GM18951 (cell line): ENCODE measurements around the gene AKAP6.

Source experiments
- POLR2A ChIP-seq: IDR thresholded peaks from 4 replicates; pipeline ENCODE4 v1.6.1; 2011; ENCODE audit warnings: mild to moderate bottlenecking; ENCODE audit not compliant: insufficient read length, insufficient read depth; ENCODE audit errors: extremely low read depth
- in situ Hi-C: fragments of 300-500 bp; cut with MboI; formaldehyde crosslinking; loops from one replicate; pipeline ENCODE4 v1.12.0; 2022; ENCODE audit warnings: low sequenced_read_pairs, mixed read lengths, inconsistent platforms; ENCODE audit not compliant: unreplicated experiment

AKAP6 gene

DNA sequence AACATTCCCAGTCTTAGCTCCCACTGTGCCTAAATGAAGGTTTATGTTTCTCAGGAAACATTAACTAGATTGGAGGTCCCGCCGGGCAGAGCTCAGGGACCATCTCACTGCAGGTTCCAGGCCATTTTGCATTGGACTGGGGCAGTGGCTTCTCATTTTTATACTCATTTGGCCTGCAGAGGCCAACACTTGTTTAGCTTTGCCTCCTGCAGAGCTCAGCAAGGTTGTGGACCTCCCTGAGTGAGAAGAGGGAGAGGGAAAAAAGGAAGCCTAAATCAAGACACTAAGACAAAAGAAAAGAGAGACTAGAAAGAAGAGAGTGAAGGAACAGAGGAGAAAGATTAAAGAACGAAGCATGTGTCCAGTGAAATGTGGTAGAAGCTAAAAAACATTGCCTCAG, 280.3 kb downstream of the AKAP6 start:
- no peak for TF ChIP-seq POLR2A

GRCh38 chr14:32611752-32612151, 282.7 kb downstream of the AKAP6 start:
- in situ Hi-C loops, result no loop called here
- no peak for TF ChIP-seq POLR2A

More for the DNA sequence above, 280.3 kb downstream of the AKAP6 start:
- in situ Hi-C loops, result no loop called here

DNA sequence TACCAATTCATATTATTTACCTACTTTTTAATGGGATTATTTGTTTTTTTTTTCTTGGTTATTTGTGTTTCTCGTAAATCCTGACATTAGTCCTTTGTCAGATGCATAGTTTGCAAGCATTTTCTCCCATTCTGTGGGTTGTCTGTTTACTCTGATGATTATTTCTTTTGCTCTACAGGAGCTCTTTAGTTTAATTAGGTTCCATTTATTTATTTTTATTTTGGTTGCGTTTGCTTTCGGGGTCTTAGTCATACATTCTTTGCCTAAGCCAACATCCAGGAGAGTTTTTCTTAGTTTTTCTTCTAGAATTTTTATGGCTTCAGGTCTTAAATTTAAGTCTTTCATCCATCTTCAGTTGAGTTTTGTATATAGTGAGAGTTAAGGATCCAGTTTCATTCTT, 289.9 kb downstream of the AKAP6 start:
- no peak for TF ChIP-seq POLR2A
- in situ Hi-C loops, result no loop called here

DNA sequence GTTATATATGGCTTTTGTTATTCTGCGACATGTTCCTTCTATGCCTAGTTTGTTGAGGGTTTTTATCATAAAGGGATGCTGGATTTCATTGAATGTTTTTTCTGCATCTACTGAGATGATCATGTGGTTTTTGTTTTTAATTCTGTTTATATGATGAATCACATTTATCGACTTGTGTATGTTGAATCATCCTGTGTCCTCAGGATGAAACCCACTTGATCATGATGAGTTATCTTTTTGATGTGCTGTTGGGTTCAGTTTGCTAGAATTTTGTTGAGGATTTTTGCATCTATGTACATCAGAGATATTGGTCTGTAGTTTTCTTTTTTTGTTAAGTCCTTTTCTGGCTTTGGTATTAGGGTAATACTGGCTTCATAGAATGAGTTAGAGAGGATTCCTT, 291.2 kb downstream of the AKAP6 start:
- no peak for TF ChIP-seq POLR2A
- in situ Hi-C loops, result no loop called here

DNA sequence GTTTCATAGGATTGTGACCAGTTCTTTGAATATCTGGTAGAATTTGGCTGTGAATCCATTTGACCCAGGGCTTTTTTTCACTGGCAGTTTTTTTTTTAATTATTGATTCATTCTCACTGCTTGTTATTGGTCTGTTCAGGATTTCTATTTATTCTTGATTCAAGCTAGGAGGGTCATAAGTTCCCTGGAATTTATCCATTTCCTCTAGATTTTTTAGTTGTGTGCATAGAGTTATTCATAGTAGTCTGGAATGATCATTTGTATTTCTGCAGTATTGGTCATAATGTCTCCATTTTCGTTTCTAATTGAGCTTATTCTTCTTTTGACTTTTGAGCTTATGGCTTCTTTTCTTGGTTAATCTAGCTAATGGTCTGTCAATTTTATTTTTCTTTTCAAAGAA, 291.6 kb downstream of the AKAP6 start:
- in situ Hi-C loops, result no loop called here
- no peak for TF ChIP-seq POLR2A

- TF ChIP-seq POLR2A, result no peak
- in situ Hi-C loops, result no loop called here
Measured at GRCh38 chr14:32621585-32621984, 292.5 kb downstream of the AKAP6 start.

DNA sequence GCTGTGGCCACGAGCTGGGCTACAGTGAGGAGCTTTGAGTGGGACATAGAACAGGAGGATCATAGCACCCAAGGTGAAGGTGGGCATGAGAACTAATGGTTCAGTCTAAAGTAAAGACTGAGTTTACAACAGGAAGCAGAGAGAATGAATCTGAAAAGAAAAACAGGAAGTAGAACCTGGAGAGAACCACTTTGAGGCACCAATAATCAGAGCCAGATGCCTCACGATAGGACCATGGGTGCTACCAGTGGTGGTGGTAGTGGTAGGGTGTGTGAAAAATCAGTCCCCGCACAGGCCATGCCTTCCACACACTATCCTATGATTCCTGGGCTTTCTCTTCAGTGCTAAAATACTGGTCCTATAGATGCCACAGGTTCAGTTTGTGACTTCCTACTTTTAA, 293.6 kb downstream of the AKAP6 start:
- in situ Hi-C loops, result no loop called here
- TF ChIP-seq POLR2A, result no peak

- in situ Hi-C loops, result no loop called here
- TF ChIP-seq POLR2A, result no peak
Measured at GRCh38 chr14:32623300-32624093, 294.4 kb downstream of the AKAP6 start.

DNA sequence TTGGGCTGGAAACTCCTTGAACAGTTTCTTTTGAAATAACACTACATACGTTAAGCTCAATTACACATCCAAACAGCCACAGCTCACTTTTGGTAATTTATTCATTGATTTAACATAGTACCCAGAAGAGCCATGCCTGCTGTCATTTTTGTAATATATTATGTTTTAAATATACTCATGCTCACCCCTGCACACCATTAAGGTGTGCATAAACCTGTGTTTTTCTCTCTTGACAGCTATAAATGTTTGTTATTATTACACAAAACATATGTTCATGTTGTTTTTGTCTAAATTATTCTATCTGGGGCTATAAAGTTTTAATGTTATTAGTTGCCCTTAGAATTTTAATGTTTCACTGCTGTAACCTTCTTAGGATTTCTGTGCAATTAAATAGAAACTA, 296.1 kb downstream of the AKAP6 start:
- in situ Hi-C loops, result no loop called here
- TF ChIP-seq POLR2A, result no peak

GRCh38 chr14:32627545-32628298, 298.6 kb downstream of the AKAP6 start:
- TF ChIP-seq POLR2A, result no peak
- in situ Hi-C loops, result no loop called here

GRCh38 chr14:32629236-32629635, 300.1 kb downstream of the AKAP6 start:
- TF ChIP-seq POLR2A, result no peak
- in situ Hi-C loops, result no loop called here

DNA sequence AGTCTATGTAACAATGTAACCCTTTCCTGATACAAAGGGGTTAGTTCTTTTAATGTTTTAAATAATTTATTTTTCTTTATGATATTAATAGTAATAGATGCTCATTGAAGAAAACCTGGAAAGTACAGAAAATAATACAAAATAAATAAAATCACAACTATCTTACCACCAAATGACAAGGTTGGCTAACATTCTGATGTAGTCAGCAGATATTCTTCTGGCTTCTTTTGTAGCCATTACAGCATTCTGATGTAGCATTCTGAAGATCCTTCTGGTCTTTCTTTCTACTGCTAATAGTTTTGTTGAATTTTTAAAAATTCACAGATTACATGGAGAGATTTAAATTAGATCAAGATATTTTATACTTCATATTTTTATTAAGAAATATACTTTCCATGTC, 301.6 kb downstream of the AKAP6 start:
- in situ Hi-C loops, result no loop called here
- TF ChIP-seq POLR2A, result no peak

DNA sequence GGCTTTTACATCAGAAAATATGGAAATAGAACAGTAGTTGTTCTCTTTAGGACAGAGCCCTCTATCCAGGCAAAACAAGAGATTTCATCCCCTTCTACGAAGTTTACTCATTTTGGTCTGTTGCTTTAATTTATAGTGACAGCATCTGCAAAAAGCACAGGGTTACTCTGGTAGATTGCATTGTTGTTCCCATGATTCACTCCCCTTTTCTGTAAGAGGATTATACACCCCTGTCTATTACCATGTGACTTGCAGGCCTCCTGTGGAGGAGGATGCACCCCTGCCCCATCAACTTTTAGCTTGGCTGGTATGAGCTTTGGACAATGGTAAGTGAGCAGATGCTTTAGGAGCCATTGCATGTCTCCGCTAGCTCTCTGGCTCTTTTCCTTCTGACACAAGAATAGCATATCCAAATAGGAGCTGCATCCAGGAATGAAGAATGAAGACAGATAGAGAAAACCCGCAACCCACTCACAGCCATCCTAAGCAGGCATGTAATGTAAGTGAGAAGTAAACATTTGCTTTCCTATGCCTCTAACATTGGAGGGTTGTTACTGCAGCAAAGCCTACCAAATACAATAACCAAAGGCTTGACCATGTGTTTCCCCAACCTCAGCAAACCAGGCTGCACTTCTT, 304.2 kb downstream of the AKAP6 start:
- TF ChIP-seq POLR2A, result no peak
- in situ Hi-C loops, result no loop called here

- TF ChIP-seq POLR2A, result no peak
- in situ Hi-C loops, result no loop called here
Measured at GRCh38 chr14:32633930-32634329, 304.8 kb downstream of the AKAP6 start.

GRCh38 chr14:32635061-32635719, 306.1 kb downstream of the AKAP6 start:
- in situ Hi-C loops, result no loop called here
- TF ChIP-seq POLR2A, result no peak
